ENCODE data around the gene NFYC. TPM values are rescaled to one million over a fixed set of nuclear protein-coding genes. Genes with fewer than 3 reads are reported as not detected.
A peak's percentile ranks its signal among the peaks of the same experiment; 100 is the strongest.

NFYC gene
- total RNA-seq, 1 donor from 2014 or later: 49.7 TPM

DNA sequence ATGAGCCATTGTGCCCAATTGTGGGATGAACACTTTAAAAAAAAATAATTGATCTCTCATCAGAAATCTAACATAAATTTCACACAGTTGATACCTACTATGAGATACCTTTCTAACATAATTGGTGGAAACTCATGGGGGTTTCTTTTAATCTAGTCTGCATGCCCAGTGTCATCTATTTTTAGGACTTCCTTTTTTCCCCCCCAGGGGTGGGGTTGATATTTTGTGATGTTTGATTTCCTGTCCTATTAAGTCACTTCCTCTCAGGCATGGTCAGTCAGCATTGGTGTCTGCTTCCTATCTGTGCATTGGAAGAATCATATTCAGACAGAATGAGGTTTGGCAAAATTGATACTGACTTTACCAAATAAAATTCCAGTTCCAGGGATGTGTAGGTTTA is 21.5 kb downstream of the NFYC start:
- Mint-ChIP-seq H3K9me3 (ENCODE audit: unreplicated experiment) (no peaks in the 10 kb centered on the region), H3K4me1 (ENCODE audit: unreplicated experiment) (peaks cover 36% of the 10 kb centered on the region), H3K27me3 (ENCODE audit: unreplicated experiment) (peaks cover 3% of the 10 kb centered on the region), H3K4me3 (ENCODE audit: unreplicated experiment) (peak overlapping the region; percentile 21), H3K36me3 (ENCODE audit: low read depth, unreplicated experiment) (no peaks in the 10 kb centered on the region), H3K27ac (ENCODE audit: unreplicated experiment) (peak overlapping the region; percentile 88)
- DNase-seq (ENCODE audit: low spot score): no peak
- TF ChIP-seq, protein P1, sequence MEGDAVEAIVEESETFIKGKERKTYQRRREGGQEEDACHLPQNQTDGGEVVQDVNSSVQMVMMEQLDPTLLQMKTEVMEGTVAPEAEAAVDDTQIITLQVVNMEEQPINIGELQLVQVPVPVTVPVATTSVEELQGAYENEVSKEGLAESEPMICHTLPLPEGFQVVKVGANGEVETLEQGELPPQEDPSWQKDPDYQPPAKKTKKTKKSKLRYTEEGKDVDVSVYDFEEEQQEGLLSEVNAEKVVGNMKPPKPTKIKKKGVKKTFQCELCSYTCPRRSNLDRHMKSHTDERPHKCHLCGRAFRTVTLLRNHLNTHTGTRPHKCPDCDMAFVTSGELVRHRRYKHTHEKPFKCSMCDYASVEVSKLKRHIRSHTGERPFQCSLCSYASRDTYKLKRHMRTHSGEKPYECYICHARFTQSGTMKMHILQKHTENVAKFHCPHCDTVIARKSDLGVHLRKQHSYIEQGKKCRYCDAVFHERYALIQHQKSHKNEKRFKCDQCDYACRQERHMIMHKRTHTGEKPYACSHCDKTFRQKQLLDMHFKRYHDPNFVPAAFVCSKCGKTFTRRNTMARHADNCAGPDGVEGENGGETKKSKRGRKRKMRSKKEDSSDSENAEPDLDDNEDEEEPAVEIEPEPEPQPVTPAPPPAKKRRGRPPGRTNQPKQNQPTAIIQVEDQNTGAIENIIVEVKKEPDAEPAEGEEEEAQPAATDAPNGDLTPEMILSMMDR (IDR thresholded peaks at IDR 0.05; ENCODE audit: unreplicated experiment): no peak

DNA sequence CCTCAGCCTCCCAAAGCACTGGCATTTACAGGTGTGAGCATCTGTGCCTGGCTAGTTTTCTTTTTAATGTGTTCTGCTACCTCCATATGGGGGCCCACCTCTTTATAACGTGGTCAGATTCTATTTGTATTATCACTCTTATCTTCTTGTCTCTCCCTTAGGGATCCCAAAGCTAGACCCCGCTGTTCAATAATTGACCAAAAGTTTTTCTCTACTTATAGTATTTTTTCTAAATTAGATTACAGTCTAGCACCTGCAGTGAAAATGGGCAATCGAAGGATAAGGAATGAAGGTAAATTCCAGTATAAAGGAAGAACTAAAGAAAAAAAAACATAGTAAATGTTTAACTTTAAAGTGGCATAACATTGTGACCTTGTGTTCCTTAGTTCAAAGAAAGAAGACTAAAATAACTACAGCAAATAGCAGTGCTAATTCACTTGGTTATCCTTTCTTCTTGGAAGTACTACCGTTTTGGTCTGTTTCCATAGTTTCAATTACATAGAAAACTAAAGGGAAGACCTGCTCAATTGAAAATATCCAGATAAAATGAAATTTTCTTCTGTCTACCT is 24.1 kb downstream of the NFYC start:
- no peak overlapping the region for H3K4me3 Mint-ChIP-seq (ENCODE audit: unreplicated experiment)
- no peaks in the 10 kb centered on the region for H3K27me3 Mint-ChIP-seq (ENCODE audit: unreplicated experiment)
- TF ChIP-seq, protein P1 (IDR thresholded peaks at IDR 0.05; ENCODE audit: unreplicated experiment): no peak
- H3K27ac Mint-ChIP-seq (ENCODE audit: unreplicated experiment): no peak overlapping the region
- no peak for DNase-seq (ENCODE audit: low spot score)
- no peaks in the 10 kb centered on the region for H3K9me3 Mint-ChIP-seq (ENCODE audit: unreplicated experiment)
- H3K4me1 Mint-ChIP-seq (ENCODE audit: unreplicated experiment): peaks cover 24% of the 10 kb centered on the region
- H3K36me3 Mint-ChIP-seq (ENCODE audit: low read depth, unreplicated experiment): no peaks in the 10 kb centered on the region

DNA sequence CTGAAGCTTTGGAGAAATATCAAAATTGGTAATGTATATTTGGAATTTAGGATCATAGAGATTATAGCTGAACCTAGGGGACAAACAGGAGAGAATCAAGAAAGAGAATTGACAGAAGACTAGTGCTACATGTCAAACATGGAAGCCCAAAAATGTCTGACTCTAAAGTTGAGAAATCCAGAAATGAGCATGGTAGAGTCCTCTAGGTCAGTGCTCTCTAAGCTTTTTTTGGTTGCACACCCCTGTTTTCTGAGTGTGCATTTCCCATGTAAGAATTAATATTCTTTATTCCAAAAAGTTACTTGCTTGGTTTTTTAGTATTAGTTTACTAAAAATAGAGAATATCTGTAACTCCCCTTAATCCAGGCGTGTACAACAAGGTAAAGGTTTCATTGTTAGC is 25.6 kb downstream of the NFYC start:
- no peaks in the 10 kb centered on the region for H3K36me3 Mint-ChIP-seq (ENCODE audit: low read depth, unreplicated experiment)
- peaks cover 10% of the 10 kb centered on the region for H3K4me1 Mint-ChIP-seq (ENCODE audit: unreplicated experiment)
- TF ChIP-seq, protein P1 (IDR thresholded peaks at IDR 0.05; ENCODE audit: unreplicated experiment): no peak
- H3K27ac Mint-ChIP-seq (ENCODE audit: unreplicated experiment): no peak overlapping the region
- DNase-seq (ENCODE audit: low spot score): no peak
- H3K9me3 Mint-ChIP-seq (ENCODE audit: unreplicated experiment): no peaks in the 10 kb centered on the region
- no peak overlapping the region for H3K4me3 Mint-ChIP-seq (ENCODE audit: unreplicated experiment)
- H3K27me3 Mint-ChIP-seq (ENCODE audit: unreplicated experiment): no peaks in the 10 kb centered on the region

DNA sequence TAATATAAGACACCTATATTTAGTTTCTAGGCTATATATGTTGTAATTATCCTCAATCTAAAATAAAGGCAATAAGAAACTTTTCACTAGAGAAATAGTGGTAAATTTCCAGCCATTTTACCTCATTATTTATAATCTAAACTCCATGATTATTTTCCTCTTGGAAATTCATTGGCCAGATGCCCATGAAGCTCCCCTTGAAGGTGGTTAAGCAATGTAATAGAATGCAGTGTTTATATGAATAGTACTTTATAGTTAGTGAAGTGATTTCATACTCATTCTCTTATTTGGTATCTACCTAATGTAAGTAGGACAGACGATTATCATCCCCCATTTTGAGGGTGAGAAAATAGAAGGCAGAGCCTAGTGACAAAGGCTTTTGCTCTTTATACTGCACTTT is 26.5 kb downstream of the NFYC start:
- no peak overlapping the region for H3K4me3 Mint-ChIP-seq (ENCODE audit: unreplicated experiment)
- H3K27ac Mint-ChIP-seq (ENCODE audit: unreplicated experiment): no peak overlapping the region
- no peaks in the 10 kb centered on the region for H3K36me3 Mint-ChIP-seq (ENCODE audit: low read depth, unreplicated experiment)
- DNase-seq (ENCODE audit: low spot score): no peak
- H3K27me3 Mint-ChIP-seq (ENCODE audit: unreplicated experiment): no peaks in the 10 kb centered on the region
- H3K4me1 Mint-ChIP-seq (ENCODE audit: unreplicated experiment): peaks cover 8% of the 10 kb centered on the region
- TF ChIP-seq, protein P1 (IDR thresholded peaks at IDR 0.05; ENCODE audit: unreplicated experiment): no peak
- no peaks in the 10 kb centered on the region for H3K9me3 Mint-ChIP-seq (ENCODE audit: unreplicated experiment)

DNA sequence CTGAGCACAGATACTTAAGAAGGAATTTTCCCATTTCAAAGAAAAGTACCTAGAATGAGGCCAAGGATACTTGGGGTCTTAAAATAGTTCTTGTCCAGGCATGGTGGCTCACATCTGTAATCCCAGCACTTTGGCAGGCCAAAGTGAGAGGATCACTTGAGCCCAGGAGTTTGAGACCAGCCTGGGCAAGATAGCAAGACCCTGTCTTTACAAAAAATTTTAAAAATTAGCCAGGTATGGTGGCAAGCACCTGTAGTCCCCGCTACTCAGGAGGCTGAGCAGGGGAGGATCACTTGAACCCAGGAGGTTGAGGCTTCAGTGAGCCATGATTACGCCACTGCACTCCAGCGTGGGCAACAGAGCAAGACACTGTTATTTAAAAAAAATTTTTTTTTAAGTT is 29.0 kb downstream of the NFYC start:
- Mint-ChIP-seq H3K9me3 (ENCODE audit: unreplicated experiment) (no peaks in the 10 kb centered on the region), H3K27me3 (ENCODE audit: unreplicated experiment) (no peaks in the 10 kb centered on the region), H3K4me1 (ENCODE audit: unreplicated experiment) (peaks cover 4% of the 10 kb centered on the region), H3K4me3 (ENCODE audit: unreplicated experiment) (no peak overlapping the region), H3K36me3 (ENCODE audit: low read depth, unreplicated experiment) (no peaks in the 10 kb centered on the region), H3K27ac (ENCODE audit: unreplicated experiment) (no peak overlapping the region)
- TF ChIP-seq, protein P1 (IDR thresholded peaks at IDR 0.05; ENCODE audit: unreplicated experiment): no peak
- DNase-seq (ENCODE audit: low spot score): no peak

Measured in endothelial cell (in vitro differentiated cells).